DND-41 (cell line): ENCODE data around the gene DOCK3.

ENCODE experiments used
- ATAC-seq: fragments of 200-7000 bp; cut with Tn5 transposase; 3 replicates; pipeline ENCODE4 v1.9.1; 2021; ENCODE audit warnings: low read depth; ENCODE audit not compliant: insufficient read depth
- DNase-seq: peaks from one replicate; pipeline ENCODE4 v3.0.0-alpha.2; 2020
- H2AFZ ChIP-seq: 2 replicates; pipeline ENCODE4 v1.6.0; 2012; ENCODE audit warnings: low read depth, low read length
- H3K27ac ChIP-seq: 2 replicates; pipeline ENCODE4 v1.5.1; 2012; ENCODE audit warnings: low read length, inconsistent platforms
- H3K27me3 ChIP-seq: fragments of 200-600 bp; sonication (generic); 2 replicates; pipeline ENCODE4 v1.6.0; 2012; ENCODE audit warnings: low read length, mild to moderate bottlenecking, inconsistent platforms; ENCODE audit not compliant: insufficient read depth, poor library complexity
- H3K36me3 ChIP-seq: 2 replicates; pipeline ENCODE4 v1.5.1; 2012; ENCODE audit warnings: low read length, inconsistent platforms; ENCODE audit not compliant: insufficient read depth
- H3K4me1 ChIP-seq: 2 replicates; pipeline ENCODE4 v1.5.1; 2012; ENCODE audit warnings: mild to moderate bottlenecking, low read length; ENCODE audit not compliant: insufficient read depth
- H3K4me2 ChIP-seq: 2 replicates; pipeline ENCODE4 v1.6.0; 2012; ENCODE audit warnings: mild to moderate bottlenecking, moderate library complexity, low read length, inconsistent platforms; ENCODE audit not compliant: insufficient read depth
- H3K4me3 ChIP-seq, 2 experiments: fragments of 200-600 bp in 1 of 2; shearing (Covaris generic) in 1 of 2; 2 replicates each; pipeline ENCODE4 v1.5.1; 2012 to 2016; ENCODE audit warnings: inconsistent platforms in 2 of 2, low read length in 2 of 2, mild to moderate bottlenecking in 2 of 2, low read depth in 1 of 2, moderate library complexity in 1 of 2
- H3K79me2 ChIP-seq: 2 replicates; pipeline ENCODE4 v1.6.0; 2012; ENCODE audit warnings: low read length, inconsistent platforms; ENCODE audit not compliant: insufficient read depth
- H3K9ac ChIP-seq: 2 replicates; pipeline ENCODE4 v1.6.0; 2012; ENCODE audit warnings: low read depth, mild to moderate bottlenecking, inconsistent platforms, low read length, moderate library complexity
- H3K9me3 ChIP-seq: 2 replicates; pipeline ENCODE4 v1.5.1; 2012; ENCODE audit warnings: low read length, moderate library complexity, mild to moderate bottlenecking, inconsistent platforms; ENCODE audit not compliant: insufficient read depth, severe bottlenecking
- H4K20me1 ChIP-seq: 2 replicates; pipeline ENCODE4 v1.6.0; 2012; ENCODE audit warnings: low read length; ENCODE audit not compliant: insufficient read depth
- CTCF ChIP-seq: IDR thresholded peaks from 2 replicates; pipeline ENCODE4 v1.5.1; 2012; ENCODE audit warnings: borderline replicate concordance, low read length, moderate library complexity, mild to moderate bottlenecking; ENCODE audit not compliant: poor library complexity, severe bottlenecking; ENCODE audit errors: extremely low read depth
- EZH2 ChIP-seq: IDR thresholded peaks from 3 replicates; pipeline ENCODE4 v1.6.1; 2012; ENCODE audit warnings: borderline replicate concordance, low read depth, mild to moderate bottlenecking, moderate library complexity, low read length, inconsistent platforms; ENCODE audit not compliant: severe bottlenecking

DOCK3 gene

GRCh38 chr3:50978991-50979667, 304.4 kb downstream of the DOCK3 start:
- ATAC-seq, result no peak
- H3K4me3 ChIP-seq, result no peak overlapping the region
- no peaks in the 10 kb centered on the region for H3K79me2 ChIP-seq
- no peaks in the 10 kb centered on the region for H3K9me3 ChIP-seq
- no peaks in the 10 kb centered on the region for H3K4me1 ChIP-seq
- no peak overlapping the region for H3K4me2 ChIP-seq
- no peak overlapping the region for H2AFZ ChIP-seq
- H3K27me3 ChIP-seq, result peaks cover 3% of the 10 kb centered on the region
- H3K27ac ChIP-seq, result no peak overlapping the region
- TF ChIP-seq CTCF (peak; percentile 47), EZH2 (no peak)
- no peaks in the 10 kb centered on the region for H4K20me1 ChIP-seq
- no peak for DNase-seq
- no peak overlapping the region for H3K9ac ChIP-seq
- H3K36me3 ChIP-seq, result no peaks in the 10 kb centered on the region

GRCh38 chr3:50982540-50983325, 308.0 kb downstream of the DOCK3 start:
- Histone ChIP-seq H3K4me3 (no peak overlapping the region), H3K27me3 (peaks cover 3% of the 10 kb centered on the region), H3K36me3 (no peaks in the 10 kb centered on the region), H3K4me2 (no peak overlapping the region), H3K79me2 (no peaks in the 10 kb centered on the region), H3K4me1 (no peaks in the 10 kb centered on the region), H3K9me3 (no peaks in the 10 kb centered on the region), H3K9ac (no peak overlapping the region), H2AFZ (no peak overlapping the region), H4K20me1 (no peaks in the 10 kb centered on the region), H3K27ac (no peak overlapping the region)
- DNase-seq (no peak), ATAC-seq (no peak)
- TF ChIP-seq EZH2, result no peak
- TF ChIP-seq CTCF, result no peak

GRCh38 chr3:50983887-50984286, 309.2 kb downstream of the DOCK3 start:
- no peak overlapping the region for H3K4me3 ChIP-seq
- TF ChIP-seq CTCF (no peak), EZH2 (no peak)
- DNase-seq (no peak), ATAC-seq (no peak)
- H3K4me2 ChIP-seq, result no peak overlapping the region
- no peaks in the 10 kb centered on the region for H3K4me1 ChIP-seq
- no peaks in the 10 kb centered on the region for H3K36me3 ChIP-seq
- no peak overlapping the region for H3K9ac ChIP-seq
- no peak overlapping the region for H3K27ac ChIP-seq
- H2AFZ ChIP-seq, result no peak overlapping the region
- peaks cover 3% of the 10 kb centered on the region for H3K27me3 ChIP-seq
- no peaks in the 10 kb centered on the region for H4K20me1 ChIP-seq
- no peaks in the 10 kb centered on the region for H3K9me3 ChIP-seq
- no peaks in the 10 kb centered on the region for H3K79me2 ChIP-seq
